Amniotic epithelial cell (primary cell): ENCODE results near the gene NIM1K.
"Not testable (repeated sequence)": the region's sequence is repeated elsewhere in the genome, so short reads cannot be mapped to it uniquely, and the experiment has no call there.

ENCODE experiments used
- DNase-seq: peaks from one replicate; pipeline ENCODE4 v3.0.0-alpha.2; 2010; ENCODE audit warnings: low read depth

The NIM1K gene

DNA sequence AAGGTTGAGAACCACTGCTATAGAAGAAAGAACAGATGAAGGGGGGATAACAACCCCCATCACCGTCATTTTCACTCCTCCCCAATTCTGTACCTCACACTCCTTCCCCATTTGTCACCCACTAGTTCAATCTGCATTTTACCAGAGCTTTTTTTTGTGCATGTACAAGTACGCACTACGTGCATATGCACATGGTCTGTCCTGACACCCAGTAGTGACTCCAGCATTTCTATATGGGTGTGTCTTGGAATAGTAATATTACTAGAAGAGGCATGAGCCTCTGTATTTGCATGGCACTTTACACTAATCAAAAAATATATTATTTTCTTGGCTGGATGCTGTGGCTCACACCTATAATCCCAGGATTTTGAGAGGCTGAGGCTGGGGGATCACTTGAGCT lies 38.7 kb downstream of the NIM1K start:
- no peak for DNase-seq

DNA sequence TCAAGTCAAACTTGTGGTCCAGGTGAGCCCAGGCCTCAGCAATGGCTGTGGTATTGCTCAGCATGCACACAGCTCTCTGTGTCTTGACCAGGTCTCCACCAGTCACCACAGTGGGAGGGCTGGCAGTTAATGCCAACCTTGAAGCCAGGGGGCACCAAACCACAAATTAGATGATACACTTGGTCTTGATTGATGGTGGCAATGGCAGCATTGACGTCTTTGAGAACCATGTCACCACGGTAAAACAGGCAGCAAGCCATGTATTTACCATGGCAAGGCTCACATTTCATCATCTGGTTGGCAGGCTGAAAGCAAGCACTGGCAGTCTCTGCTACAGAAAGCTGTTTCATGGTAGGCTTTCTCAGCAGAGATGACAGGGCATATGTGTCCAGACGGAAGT lies 40.0 kb downstream of the NIM1K start:
- DNase-seq = no peak

DNA sequence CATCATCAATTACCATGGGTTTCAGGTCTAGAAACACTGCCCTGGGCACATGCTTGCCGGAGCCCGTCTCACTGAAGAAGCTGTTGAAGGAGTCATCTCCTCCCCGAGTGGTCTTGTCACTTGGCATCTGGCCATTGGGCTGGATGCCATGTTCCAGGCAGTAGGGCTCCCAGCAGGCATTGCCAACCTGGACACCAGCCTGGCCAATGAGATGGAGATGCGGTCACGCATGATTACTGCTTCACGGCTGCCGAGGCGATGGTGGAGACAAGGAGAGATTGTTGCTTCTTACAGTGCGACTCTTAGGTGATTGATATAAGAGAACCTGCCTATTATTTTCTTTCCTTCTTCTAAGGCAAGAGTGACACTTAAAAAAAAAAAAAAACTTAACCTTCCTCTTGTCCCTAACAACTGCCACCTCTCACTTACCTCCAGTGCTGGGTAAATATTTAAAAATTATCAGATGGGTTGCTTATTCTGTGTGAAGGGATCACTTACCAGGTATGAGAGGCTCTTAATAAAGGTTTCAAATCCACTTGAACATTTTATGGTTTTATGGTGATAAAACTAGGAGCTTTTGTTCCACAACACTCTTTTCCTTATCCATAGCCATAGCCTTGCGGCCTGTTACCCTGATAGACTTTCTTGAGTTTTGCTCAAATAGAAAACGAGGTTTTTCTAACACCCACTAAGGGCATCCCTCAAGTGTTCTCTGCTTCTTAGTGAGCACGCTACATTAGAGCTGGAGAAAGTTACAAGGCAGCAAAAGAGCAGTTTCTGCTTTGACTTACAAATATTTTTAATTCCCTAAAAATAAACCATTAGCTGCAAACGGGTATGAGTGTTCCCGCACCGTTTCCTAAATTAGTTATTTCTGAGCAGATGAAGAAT lies 41.2 kb downstream of the NIM1K start:
- no peak for DNase-seq

GRCh38 chr5:43233946-43234345 lies 41.9 kb downstream of the NIM1K start:
- DNase-seq = no peak

DNA sequence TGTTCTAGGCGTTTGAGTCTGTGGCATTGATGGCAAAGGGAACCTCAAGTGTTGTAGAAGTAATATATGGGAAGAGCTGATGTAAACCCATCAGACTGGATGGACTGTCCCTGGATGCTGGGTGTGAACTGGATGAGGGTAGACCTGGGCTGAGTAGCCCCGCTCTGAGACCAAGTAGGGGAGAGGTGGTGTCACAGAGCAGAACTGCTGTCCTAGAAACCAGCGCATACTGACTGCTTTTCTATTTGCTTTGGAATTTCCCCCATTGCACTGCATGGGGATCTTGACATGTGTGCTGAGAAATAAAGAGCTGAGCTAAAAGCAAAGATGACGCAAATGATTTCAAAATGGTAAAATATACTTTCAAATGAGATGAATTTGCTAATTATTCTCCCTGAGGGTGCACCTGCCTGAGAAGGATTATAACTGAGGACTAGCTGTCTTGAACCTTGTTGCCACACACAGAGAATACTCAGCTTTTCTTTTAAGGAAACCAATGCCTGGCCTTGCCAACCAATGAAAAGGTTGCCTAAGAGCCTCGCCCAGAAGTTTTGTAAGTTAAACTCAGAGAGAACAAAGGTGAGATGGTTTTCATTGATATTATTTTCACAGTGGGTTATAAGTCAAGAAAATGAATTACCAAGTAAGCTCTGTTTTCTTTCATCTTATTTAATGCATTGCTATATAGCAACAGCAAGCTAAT lies 44.8 kb downstream of the NIM1K start:
- no peak for DNase-seq

- DNase-seq = no peak
Observed at GRCh38 chr5:43242196-43242595, 50.2 kb downstream of the NIM1K start.

- DNase-seq = no peak
Observed at GRCh38 chr5:43243270-43243669, 51.2 kb downstream of the NIM1K start.

DNA sequence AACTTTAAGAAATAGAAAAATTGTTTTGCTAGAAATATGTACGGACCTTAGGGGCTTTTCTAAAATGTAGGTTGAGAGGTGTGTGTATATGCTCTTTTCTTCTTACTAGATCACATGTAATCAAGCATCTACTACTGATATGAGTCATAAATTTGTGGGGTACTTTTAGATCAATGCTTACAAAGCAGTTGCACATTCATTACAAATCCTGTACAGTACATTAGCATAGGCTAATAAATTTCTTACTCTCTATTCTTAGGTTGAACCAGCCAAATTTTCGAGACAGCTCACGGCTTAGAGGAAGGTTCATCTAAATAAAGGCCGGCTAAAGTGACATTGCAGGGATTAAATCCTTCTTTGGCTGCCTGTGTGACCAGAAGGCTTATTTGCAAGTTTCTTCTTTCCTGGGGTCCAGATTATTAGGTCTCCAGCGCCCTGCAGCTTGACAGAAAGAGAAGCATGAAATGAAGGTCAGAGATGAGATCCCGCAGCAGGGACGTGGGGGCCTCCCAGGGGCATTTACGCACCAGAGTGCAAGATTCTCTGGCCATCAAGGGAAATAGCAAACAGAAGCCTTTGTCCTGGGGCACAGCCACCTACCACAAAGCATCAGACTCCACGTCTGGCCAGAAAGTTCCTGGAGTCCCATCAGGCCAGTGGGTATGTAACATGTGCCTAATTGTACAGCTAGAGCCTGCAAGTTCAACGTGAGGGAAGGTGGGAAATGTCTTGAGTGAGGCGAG lies 53.0 kb downstream of the NIM1K start:
- no peak for DNase-seq

DNA sequence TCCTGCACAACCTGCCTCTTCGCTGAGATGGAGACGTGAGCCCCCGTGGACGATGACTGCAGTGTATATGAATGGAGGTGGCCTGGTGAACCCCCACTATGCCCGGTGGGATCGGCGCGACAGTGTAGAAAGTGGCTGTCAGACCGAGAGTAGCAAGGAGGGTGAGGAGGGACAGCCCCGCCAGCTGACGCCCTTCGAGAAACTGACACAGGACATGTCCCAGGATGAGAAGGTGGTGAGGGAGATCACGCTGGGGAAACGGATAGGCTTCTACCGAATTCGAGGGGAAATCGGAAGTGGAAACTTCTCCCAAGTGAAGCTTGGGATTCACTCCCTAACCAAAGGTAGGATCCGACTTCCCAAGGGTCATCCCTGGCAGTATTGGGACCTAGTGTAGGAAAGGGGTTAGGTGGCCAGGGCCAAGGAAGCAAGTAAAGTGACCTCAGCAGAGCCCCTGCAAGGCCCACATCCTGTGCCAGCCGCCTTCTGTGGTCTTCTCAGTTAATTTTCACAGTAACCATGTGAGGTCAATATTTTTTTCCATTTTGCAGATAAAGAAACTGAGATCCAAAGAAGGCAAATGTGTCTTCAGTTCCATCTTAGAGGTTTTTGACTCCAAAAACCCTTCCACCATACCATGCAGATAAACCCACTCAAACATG lies 53.8 kb downstream of the NIM1K start:
- DNase-seq = no peak

DNA sequence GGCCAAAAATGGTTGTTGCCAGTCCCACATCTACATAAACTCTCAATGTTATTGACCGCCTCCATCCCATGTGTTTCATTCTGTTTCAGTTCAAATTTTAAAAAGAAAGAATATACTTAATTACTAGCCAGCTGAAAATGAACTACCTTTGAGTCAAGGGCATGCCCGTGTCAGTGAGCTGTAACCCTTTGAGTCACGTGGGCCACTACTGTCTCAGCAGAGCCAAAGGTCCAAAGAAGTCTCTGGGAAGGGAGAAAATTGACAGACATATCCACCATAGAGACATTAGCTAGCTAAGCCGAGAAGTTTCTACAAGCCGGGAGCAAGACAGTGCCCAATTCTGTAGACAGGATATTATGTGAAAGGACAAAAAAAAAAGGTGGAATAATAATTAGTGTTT lies 59.7 kb downstream of the NIM1K start:
- no peak for DNase-seq

- no peak for DNase-seq
Observed at GRCh38 chr5:43255704-43256103, 63.7 kb downstream of the NIM1K start.

GRCh38 chr5:43256261-43256966 lies 64.4 kb downstream of the NIM1K start:
- DNase-seq = no peak

DNA sequence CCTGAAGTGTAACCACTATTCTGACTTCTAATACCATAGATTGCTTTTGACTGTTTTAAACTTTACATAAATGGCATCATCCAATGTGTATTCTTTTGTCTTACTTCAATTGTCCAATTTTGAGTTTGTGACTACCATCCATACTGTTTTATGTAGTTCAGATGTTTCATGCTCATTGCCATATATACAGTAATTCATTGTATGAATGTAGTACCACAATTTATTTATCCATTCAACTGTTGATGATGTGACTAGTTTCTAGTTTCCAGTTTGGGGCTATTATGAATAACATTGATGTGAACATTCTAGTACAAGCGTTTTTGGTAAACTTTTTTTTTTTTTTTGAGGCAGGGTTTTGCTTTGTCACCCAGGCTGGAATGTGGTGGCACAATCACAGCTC lies 66.1 kb downstream of the NIM1K start:
- no peak for DNase-seq

DNA sequence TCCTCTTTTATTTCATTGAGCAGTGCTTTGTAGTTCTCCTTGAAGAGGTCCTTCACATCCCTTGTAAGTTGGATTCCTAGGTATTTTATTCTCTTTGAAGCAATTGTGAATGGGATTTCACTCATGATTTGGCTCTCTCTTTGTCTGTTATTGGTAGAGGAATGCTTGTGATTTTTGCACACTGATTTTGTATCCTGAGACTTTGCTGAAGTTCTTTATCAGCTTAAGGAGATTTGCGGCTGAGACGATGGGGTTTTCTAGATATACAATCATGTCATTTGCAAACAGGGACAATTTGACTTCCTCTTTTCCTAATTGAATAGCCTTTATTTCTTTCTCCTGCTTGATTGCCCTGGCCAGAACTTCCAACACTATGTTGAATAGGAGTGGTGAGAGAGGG lies 70.2 kb downstream of the NIM1K start:
- not testable (repeated sequence) for DNase-seq

- no peak for DNase-seq
Observed at GRCh38 chr5:43268188-43268820, 76.3 kb downstream of the NIM1K start.

- DNase-seq = no peak
Observed at GRCh38 chr5:43270645-43271044, 78.6 kb downstream of the NIM1K start.

DNA sequence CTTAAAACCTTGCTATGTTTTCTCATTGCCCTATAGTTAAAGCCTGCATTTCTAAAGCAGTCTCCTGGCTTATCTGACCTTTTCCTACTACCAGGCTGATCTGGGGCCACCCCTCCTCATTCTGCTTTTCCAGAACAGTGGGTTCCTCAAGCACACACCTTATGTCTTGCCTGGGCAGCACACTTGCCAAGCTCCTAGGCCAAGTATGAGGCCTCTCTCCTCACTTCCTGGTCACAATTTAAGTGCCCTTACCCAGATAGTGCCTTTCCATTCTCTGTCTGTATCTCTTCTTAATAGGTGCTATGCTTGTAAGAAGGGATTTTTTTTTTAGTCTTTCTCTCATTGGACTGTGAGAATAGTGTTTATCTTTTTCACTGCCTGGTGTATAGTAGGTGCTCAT lies 81.5 kb downstream of the NIM1K start:
- DNase-seq = no peak

DNA sequence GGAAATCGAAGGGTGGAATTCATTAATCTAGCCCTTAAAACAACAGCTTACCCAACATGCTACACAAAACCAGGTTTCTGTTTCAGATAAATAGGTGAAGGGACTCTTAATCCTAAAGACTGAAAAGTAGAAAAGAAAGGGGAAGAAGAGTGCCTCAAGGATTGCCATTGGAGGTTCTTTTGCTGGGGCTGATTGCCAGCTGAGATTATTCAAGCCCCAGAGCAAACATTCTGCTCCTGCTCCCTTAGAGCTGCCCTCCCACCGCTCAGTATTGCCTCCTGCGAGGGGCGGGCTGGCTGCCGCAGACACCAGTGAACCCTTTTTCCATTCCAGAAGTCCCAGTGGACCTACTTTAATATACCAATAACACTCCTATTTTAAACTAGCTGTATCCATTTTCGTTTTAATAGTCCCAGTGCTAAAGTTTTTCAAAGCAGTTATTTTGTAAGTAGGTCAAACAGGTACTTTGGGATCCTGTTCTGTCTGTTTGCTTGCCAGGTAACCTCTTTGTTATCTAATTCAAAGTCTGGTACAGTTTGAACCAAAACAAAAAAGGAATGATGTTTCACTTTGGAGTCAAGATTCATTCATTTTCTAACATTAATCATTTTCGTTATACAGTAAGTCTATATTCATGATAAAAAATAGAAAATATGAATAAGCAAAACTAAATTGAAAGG lies 82.5 kb downstream of the NIM1K start:
- DNase-seq = no peak

DNA sequence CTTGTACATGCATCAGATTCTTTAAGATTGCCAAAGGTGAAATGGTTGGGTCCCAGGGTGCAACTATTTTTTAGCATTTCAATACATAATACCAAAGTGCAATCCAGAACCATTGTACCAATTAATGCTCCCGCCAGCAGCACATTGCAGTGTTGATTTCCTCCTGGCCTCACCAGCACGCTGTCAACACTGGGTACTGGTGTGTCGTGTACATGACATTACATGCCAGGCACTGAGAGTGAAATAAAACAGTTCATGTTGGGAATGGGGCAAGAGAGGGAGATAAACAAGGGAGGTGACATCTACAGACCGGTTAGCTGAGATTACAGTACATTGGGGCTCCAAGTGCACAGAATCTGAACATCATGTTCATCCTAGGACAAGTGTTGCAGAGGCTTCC lies 83.4 kb downstream of the NIM1K start:
- DNase-seq = no peak

- no peak for DNase-seq
Observed at GRCh38 chr5:43279548-43280274, 87.7 kb downstream of the NIM1K start.
